ENCODE measurements around the gene CLEC4E. TPM values are rescaled to one million over a fixed set of nuclear protein-coding genes. Genes with fewer than 3 reads are reported as not detected.
"Not testable (repeated sequence)": the region's sequence is repeated elsewhere in the genome, so short reads cannot be mapped to it uniquely, and the experiment has no call there.

The CLEC4E gene
- polyA plus RNA-seq, 1 donor from 2014 or later = not detected

GRCh38 chr12:8495671-8496070, 45.0 kb downstream of the CLEC4E start:
- H4K20me1 ChIP-seq (ENCODE audit: insufficient read depth); H3K27ac ChIP-seq (ENCODE audit: low read length); H3F3A ChIP-seq (ENCODE audit: insufficient read depth, low read length, poor library complexity, severe bottlenecking); H3K9me2 ChIP-seq (ENCODE audit: insufficient read depth, low read length); H3K9ac ChIP-seq (ENCODE audit: low read length); H3K36me3 ChIP-seq (ENCODE audit: insufficient read depth, low read length); H3K9me3 ChIP-seq (ENCODE audit: low read length); H2AFZ ChIP-seq (ENCODE audit: low read depth, low read length); H3K79me2 ChIP-seq (replicated peaks; ENCODE audit: insufficient read depth, low read length); H3K4me2 ChIP-seq (ENCODE audit: low read length); H3K27me3 ChIP-seq (ENCODE audit: insufficient read depth, low read depth, low read length); H3K4me3 ChIP-seq (ENCODE audit: low read length): not testable (repeated sequence)

DNA sequence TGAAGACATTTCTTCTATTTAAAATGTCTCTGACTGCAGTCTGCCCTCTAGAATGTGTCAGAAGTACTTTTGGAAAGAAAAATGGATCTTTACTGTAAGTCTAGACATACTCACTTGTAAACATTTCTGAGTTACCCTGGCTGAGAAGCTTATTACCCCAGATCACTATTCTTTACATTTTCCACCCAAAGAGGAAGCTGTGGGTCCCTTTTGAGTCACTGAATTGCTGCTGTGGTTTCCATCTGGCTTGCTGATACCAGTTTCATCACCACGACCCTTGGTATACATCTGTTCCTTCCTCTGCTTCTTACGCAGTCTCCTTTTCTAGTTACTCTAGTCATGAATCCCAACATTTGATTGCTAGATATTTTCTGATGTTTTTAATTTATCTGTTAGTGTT, 47.6 kb downstream of the CLEC4E start:
- Histone ChIP-seq H3K27me3 (ENCODE audit: insufficient read depth, low read depth, low read length) (no peaks in the 10 kb centered on the region), H3K9me3 (ENCODE audit: low read length) (no peaks in the 10 kb centered on the region), H3K9me2 (ENCODE audit: insufficient read depth, low read length) (no peaks in the 10 kb centered on the region), H3K4me3 (ENCODE audit: low read length) (no peak overlapping the region), H3F3A (ENCODE audit: insufficient read depth, low read length, poor library complexity, severe bottlenecking) (no peaks in the 10 kb centered on the region), H3K9ac (ENCODE audit: low read length) (no peak overlapping the region), H3K79me2 (replicated peaks; ENCODE audit: insufficient read depth, low read length) (no peaks in the 10 kb centered on the region), H4K20me1 (ENCODE audit: insufficient read depth) (no peaks in the 10 kb centered on the region), H2AFZ (ENCODE audit: low read depth, low read length) (no peak overlapping the region), H3K36me3 (ENCODE audit: insufficient read depth, low read length) (no peaks in the 10 kb centered on the region), H3K4me2 (ENCODE audit: low read length) (no peak overlapping the region), H3K27ac (ENCODE audit: low read length) (no peak overlapping the region)
- no peak for TF ChIP-seq POLR2AphosphoS5 (IDR thresholded peaks at IDR 0.05)
- TF ChIP-seq RAD21 (conservative IDR thresholded peaks at IDR 0.05) = no peak

DNA sequence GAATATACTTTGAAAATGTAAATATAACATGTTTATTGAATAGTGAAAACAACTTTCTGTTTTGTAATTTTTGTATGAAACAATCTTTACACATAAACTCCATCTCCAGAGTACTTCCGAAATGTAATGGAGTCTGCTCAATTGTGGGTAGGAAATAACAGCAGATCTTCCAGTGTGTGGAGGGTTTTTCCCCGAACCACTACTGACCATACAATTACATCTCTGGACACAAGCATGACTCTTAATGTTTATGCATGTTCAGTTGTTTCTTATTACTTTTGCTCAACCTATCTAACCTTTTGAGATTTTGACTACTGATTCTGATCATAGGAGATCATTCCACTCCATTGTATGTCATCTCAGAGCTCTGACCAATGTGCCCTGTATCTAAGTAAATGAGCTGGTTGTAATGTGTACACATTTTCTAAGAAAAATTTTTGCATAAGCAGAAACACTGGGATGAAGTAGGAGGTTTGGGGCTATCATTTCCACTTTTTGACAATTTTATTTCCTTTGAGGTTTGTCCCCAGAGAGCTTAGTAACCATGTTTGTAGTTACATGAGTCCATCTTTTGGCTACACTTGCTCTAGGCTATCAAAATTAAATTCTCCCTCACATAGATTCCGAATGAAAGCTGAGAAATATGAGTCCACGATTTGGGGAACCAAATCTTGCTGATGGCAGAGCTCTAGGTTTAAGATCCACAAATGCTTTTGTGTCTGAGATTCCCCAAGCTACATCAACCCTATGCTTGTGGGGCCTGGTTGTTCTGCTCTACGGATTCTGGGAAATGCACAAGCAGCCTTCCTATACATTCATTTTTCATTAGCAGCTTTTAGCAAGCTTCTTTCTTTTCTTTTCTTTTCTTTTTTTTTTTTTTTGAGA, 48.8 kb downstream of the CLEC4E start:
- Histone ChIP-seq H3F3A (ENCODE audit: insufficient read depth, low read length, poor library complexity, severe bottlenecking) (no peaks in the 10 kb centered on the region), H3K27ac (ENCODE audit: low read length) (no peak overlapping the region), H3K9me2 (ENCODE audit: insufficient read depth, low read length) (no peaks in the 10 kb centered on the region), H2AFZ (ENCODE audit: low read depth, low read length) (no peak overlapping the region), H3K9me3 (ENCODE audit: low read length) (no peaks in the 10 kb centered on the region), H3K4me2 (ENCODE audit: low read length) (no peak overlapping the region), H3K4me3 (ENCODE audit: low read length) (no peak overlapping the region), H3K36me3 (ENCODE audit: insufficient read depth, low read length) (no peaks in the 10 kb centered on the region), H4K20me1 (ENCODE audit: insufficient read depth) (no peaks in the 10 kb centered on the region), H3K9ac (ENCODE audit: low read length) (no peak overlapping the region), H3K79me2 (replicated peaks; ENCODE audit: insufficient read depth, low read length) (no peaks in the 10 kb centered on the region), H3K27me3 (ENCODE audit: insufficient read depth, low read depth, low read length) (no peaks in the 10 kb centered on the region)
- TF ChIP-seq, protein P1, sequence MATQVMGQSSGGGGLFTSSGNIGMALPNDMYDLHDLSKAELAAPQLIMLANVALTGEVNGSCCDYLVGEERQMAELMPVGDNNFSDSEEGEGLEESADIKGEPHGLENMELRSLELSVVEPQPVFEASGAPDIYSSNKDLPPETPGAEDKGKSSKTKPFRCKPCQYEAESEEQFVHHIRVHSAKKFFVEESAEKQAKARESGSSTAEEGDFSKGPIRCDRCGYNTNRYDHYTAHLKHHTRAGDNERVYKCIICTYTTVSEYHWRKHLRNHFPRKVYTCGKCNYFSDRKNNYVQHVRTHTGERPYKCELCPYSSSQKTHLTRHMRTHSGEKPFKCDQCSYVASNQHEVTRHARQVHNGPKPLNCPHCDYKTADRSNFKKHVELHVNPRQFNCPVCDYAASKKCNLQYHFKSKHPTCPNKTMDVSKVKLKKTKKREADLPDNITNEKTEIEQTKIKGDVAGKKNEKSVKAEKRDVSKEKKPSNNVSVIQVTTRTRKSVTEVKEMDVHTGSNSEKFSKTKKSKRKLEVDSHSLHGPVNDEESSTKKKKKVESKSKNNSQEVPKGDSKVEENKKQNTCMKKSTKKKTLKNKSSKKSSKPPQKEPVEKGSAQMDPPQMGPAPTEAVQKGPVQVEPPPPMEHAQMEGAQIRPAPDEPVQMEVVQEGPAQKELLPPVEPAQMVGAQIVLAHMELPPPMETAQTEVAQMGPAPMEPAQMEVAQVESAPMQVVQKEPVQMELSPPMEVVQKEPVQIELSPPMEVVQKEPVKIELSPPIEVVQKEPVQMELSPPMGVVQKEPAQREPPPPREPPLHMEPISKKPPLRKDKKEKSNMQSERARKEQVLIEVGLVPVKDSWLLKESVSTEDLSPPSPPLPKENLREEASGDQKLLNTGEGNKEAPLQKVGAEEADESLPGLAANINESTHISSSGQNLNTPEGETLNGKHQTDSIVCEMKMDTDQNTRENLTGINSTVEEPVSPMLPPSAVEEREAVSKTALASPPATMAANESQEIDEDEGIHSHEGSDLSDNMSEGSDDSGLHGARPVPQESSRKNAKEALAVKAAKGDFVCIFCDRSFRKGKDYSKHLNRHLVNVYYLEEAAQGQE (IDR thresholded peaks at IDR 0.05; ENCODE audit: borderline replicate concordance) = no peak
- TF ChIP-seq POLR2AphosphoS5 (IDR thresholded peaks at IDR 0.05) (no peak), EP300 (conservative IDR thresholded peaks at IDR 0.05; ENCODE audit: poor library complexity, severe bottlenecking) (no peak), MXI1 (conservative IDR thresholded peaks at IDR 0.05; ENCODE audit: poor library complexity, severe bottlenecking) (no peak), TAF1 (IDR thresholded peaks at IDR 0.05; ENCODE audit: low read depth) (no peak), RAD21 (conservative IDR thresholded peaks at IDR 0.05) (no peak), SMC3 (conservative IDR thresholded peaks at IDR 0.05; ENCODE audit: poor library complexity) (no peak), EZH2 (IDR thresholded peaks at IDR 0.05; ENCODE audit: borderline replicate concordance, insufficient read depth, low read length, poor library complexity, severe bottlenecking) (no peak)
- TF ChIP-seq, protein P2, sequence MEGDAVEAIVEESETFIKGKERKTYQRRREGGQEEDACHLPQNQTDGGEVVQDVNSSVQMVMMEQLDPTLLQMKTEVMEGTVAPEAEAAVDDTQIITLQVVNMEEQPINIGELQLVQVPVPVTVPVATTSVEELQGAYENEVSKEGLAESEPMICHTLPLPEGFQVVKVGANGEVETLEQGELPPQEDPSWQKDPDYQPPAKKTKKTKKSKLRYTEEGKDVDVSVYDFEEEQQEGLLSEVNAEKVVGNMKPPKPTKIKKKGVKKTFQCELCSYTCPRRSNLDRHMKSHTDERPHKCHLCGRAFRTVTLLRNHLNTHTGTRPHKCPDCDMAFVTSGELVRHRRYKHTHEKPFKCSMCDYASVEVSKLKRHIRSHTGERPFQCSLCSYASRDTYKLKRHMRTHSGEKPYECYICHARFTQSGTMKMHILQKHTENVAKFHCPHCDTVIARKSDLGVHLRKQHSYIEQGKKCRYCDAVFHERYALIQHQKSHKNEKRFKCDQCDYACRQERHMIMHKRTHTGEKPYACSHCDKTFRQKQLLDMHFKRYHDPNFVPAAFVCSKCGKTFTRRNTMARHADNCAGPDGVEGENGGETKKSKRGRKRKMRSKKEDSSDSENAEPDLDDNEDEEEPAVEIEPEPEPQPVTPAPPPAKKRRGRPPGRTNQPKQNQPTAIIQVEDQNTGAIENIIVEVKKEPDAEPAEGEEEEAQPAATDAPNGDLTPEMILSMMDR (IDR thresholded peaks at IDR 0.05; ENCODE audit: poor library complexity, severe bottlenecking) = no peak
